Epithelial cell of proximal tubule (primary cell): ENCODE measurements around the gene NRP1. TPM values are rescaled to one million over a fixed set of nuclear protein-coding genes. Genes with fewer than 3 reads are reported as not detected.

Experiments used
- DNase-seq: peaks from one replicate; pipeline ENCODE4 v3.0.0-alpha.2; 2011; ENCODE audit warnings: low read depth
- H3K4me3 ChIP-seq: 2 replicates; pipeline ENCODE4 v1.5.1; 2011; ENCODE audit warnings: low read depth, mild to moderate bottlenecking, low read length
- CTCF ChIP-seq: conservative IDR thresholded peaks from 2 replicates; pipeline ENCODE4 v1.5.1; 2012; ENCODE audit warnings: low read depth, mild to moderate bottlenecking, low read length
- total RNA-seq: library from RNA; depleted of rRNA; stranded (reverse); fragments of >200 nt; gene quantifications from 2 replicates; pipeline ENCODE4 v1.2.3, GENCODE V29; 2015

The NRP1 gene
- total RNA-seq, 1 donor from 2014 or later: 62.7 TPM

GRCh38 chr10:33325929-33326328 is 8.5 kb downstream of the NRP1 start:
- DNase-seq: no peak
- no peak overlapping the region for H3K4me3 ChIP-seq
- no peak for TF ChIP-seq CTCF

GRCh38 chr10:33323721-33324120 is 10.7 kb downstream of the NRP1 start:
- TF ChIP-seq CTCF: no peak
- H3K4me3 ChIP-seq: no peak overlapping the region
- no peak for DNase-seq

- TF ChIP-seq CTCF: no peak
- no peak overlapping the region for H3K4me3 ChIP-seq
- DNase-seq: no peak
Measured at GRCh38 chr10:33321516-33321915, 13.0 kb downstream of the NRP1 start.

GRCh38 chr10:33320288-33320687 is 14.2 kb downstream of the NRP1 start:
- TF ChIP-seq CTCF: no peak
- no peak for DNase-seq
- no peak overlapping the region for H3K4me3 ChIP-seq

- no peak overlapping the region for H3K4me3 ChIP-seq
- no peak for DNase-seq
- TF ChIP-seq CTCF: no peak
Measured at GRCh38 chr10:33315891-33316290, 18.6 kb downstream of the NRP1 start.

- TF ChIP-seq CTCF: no peak
- DNase-seq: no peak
- H3K4me3 ChIP-seq: no peak overlapping the region
Measured at GRCh38 chr10:33314811-33315561, 19.5 kb downstream of the NRP1 start.

GRCh38 chr10:33311640-33312039 is 22.8 kb downstream of the NRP1 start:
- H3K4me3 ChIP-seq: no peak overlapping the region
- no peak for TF ChIP-seq CTCF
- no peak for DNase-seq
